Thyroid gland (tissue), 4 donors: ENCODE data around the gene CCDC188. TPM values are rescaled to one million over a fixed set of nuclear protein-coding genes. Genes with fewer than 3 reads are reported as not detected.

ENCODE experiments used
- DNase-seq, 2 donors: peaks; one replicate each; pipeline ENCODE4 v3.0.0-alpha.2; 2019
- H3K27ac ChIP-seq, 3 donors: fragments of 200-600 bp; sonication (generic); 1 replicate in 2 of 3; 2 replicates in 1 of 3; pipeline ENCODE4 v1.5.1; 2016 to 2019; ENCODE audit warnings: mild to moderate bottlenecking in 1 of 3, moderate library complexity in 1 of 3
- H3K27me3 ChIP-seq: fragments of 200-600 bp; sonication (generic); one replicate; pipeline ENCODE4 v1.5.1; 2019
- H3K36me3 ChIP-seq, 2 donors: fragments of 200-600 bp; sonication (generic); one replicate each; pipeline ENCODE4 v1.5.1; 2016 to 2019
- H3K4me1 ChIP-seq, 2 donors: fragments of 200-600 bp; sonication (generic); one replicate each; pipeline ENCODE4 v1.5.1; 2017 to 2019
- H3K4me3 ChIP-seq, 3 donors: fragments of 200-600 bp; sonication (generic); replicated peaks in 1 of 3; 1 replicate in 2 of 3; 2 replicates in 1 of 3; pipeline ENCODE4 v1.5.1; 2016; ENCODE audit warnings: mild to moderate bottlenecking in 1 of 3
- H3K9me3 ChIP-seq: fragments of 200-600 bp; sonication (generic); one replicate; pipeline ENCODE4 v1.5.1; 2017
- POLR2A ChIP-seq, 2 donors: fragments of 450-650 bp; IDR thresholded peaks; one replicate each; pipeline ENCODE4 v1.6.1; 2017; ENCODE audit warnings: antibody characterized with exemption in 2 of 2, mild to moderate bottlenecking in 2 of 2, moderate library complexity in 1 of 2
- WGBS, 2 donors: methylation state at CpG; one replicate each; pipeline ENCODE4 v1.1.5; 2017; 5-methylcytosine and 5-hydroxymethylcytosine counted together
- intact Hi-C: fragments of 100-400 bp; cut with DNase I; formaldehyde crosslinking; loops from one replicate; pipeline ENCODE4 v1.15.1; 2023
- total RNA-seq, 4 donors: library from RNA; depleted of rRNA; stranded (reverse); fragments of >200 nt; gene quantifications; one replicate each; pipeline ENCODE4 v1.2.3, GENCODE V29; 2016
- TF ChIP-seq, protein P1 (sequence below), 6 experiments: fragments of 200-600 bp in 3 of 6; fragments of 450-650 bp in 3 of 6; sonication (generic) in 3 of 6; IDR thresholded peaks; one replicate each; pipeline ENCODE4 v1.5.1; 2016 to 2019; ENCODE audit warnings: antibody characterized with exemption in 6 of 6, mild to moderate bottlenecking in 2 of 6, inconsistent platforms in 1 of 6, moderate library complexity in 1 of 6

The CCDC188 gene
- total RNA-seq, 4 donors from 2014 or later: 0.39 to 2.1 TPM; not detected in 2

DNA sequence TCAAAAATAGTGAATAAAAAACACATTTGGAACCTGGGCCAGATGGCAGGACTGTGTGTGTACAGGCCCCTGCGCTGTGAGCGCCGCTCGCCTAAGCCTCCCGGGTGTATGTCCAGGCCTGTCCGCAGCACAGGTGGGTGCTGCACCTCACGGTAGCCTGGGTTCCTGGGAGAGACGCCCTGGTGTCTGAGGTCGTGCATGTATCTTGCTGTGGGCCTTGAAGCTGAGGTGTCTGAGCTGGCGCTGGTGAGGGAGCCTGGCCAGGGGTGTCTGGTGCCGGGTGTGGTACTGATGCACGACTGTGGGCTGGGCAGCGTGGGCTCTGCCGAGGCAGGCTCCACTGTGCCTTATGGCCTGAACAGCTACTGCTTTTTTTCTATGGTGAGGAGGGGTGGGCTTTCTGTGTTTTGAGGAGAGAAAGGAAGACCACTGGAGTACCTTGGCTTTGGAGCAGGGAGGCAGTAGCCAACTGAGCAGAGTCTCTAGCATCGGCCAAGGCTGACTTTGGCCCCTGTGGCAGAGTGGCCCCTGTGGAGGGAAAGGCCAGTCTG is 23.5 kb downstream of the CCDC188 start:
- TF ChIP-seq, protein P1, sequence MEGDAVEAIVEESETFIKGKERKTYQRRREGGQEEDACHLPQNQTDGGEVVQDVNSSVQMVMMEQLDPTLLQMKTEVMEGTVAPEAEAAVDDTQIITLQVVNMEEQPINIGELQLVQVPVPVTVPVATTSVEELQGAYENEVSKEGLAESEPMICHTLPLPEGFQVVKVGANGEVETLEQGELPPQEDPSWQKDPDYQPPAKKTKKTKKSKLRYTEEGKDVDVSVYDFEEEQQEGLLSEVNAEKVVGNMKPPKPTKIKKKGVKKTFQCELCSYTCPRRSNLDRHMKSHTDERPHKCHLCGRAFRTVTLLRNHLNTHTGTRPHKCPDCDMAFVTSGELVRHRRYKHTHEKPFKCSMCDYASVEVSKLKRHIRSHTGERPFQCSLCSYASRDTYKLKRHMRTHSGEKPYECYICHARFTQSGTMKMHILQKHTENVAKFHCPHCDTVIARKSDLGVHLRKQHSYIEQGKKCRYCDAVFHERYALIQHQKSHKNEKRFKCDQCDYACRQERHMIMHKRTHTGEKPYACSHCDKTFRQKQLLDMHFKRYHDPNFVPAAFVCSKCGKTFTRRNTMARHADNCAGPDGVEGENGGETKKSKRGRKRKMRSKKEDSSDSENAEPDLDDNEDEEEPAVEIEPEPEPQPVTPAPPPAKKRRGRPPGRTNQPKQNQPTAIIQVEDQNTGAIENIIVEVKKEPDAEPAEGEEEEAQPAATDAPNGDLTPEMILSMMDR (IDR thresholded peaks at IDR 0.05): no peak
- no peak for TF ChIP-seq POLR2A (IDR thresholded peaks at IDR 0.05)
- Histone ChIP-seq H3K4me3 (no peak overlapping the region), H3K9me3 (no peaks in the 10 kb centered on the region), H3K27me3 (no peaks in the 10 kb centered on the region), H3K27ac (no peak overlapping the region), H3K4me1 (peaks cover 2 to 6% of the 10 kb centered on the region in 2 donors), H3K36me3 (peaks cover 9 to 20% of the 10 kb centered on the region in 2 donors)
- intact Hi-C loops: loop anchor here (10.0 kb wide), 1 partner anchor 153 kb away; no protein-coding TSS in a partner anchor
- no peak for DNase-seq
- WGBS, 2 donors: 91 to 99% methylated on average over 12 to 15 of the region's 15 CpGs

DNA sequence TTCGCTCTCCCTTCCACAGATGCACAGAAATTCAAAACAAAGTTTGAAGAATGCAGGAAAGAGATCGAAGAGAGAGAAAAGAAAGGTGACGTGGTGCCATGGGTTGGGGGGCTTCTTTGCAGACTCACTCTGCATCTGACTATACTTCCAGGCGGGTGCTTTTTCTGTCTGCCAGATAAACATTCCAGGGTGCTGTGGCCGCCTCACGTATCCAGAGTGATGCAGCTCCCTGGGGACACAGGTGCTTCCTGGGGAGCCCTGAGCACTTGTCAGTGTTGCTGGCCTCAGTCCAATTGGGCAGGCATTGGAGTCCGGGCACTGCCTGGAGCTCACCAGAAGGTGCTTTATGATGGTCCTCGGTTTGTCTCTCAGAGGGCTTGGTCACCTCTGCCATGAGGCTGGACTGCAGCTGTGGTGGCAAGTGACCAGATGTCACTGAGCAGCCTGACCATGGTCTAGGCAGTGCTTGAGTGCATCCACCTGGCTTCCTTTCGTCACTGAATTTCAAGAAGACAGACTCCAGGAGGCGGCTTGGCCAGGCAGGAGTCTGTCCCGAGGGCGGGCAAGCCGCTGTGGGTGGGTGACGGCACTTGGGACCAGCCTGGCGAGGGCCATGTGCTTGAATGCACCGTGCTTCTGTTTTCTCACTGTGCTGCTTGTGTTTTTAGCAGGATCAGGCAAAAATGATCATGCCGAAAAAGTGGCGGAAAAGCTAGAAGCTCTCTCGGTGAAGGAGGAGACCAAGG is 24.4 kb downstream of the CCDC188 start:
- Histone ChIP-seq H3K27me3 (no peaks in the 10 kb centered on the region), H3K9me3 (no peaks in the 10 kb centered on the region), H3K36me3 (peaks cover 9 to 25% of the 10 kb centered on the region in 2 donors), H3K4me3 (no peak overlapping the region), H3K27ac (no peak overlapping the region), H3K4me1 (peaks cover 0 to 6% of the 10 kb centered on the region in 2 donors)
- no peak for TF ChIP-seq POLR2A (IDR thresholded peaks at IDR 0.05)
- TF ChIP-seq, protein P1 (IDR thresholded peaks at IDR 0.05): no peak
- intact Hi-C loops: loop anchor here (10.0 kb wide), 1 partner anchor 152 kb away; no protein-coding TSS in a partner anchor
- DNase-seq: no peak
- WGBS, 2 donors: 86 to 90% methylated on average over 14 to 17 of the region's 19 CpGs

DNA sequence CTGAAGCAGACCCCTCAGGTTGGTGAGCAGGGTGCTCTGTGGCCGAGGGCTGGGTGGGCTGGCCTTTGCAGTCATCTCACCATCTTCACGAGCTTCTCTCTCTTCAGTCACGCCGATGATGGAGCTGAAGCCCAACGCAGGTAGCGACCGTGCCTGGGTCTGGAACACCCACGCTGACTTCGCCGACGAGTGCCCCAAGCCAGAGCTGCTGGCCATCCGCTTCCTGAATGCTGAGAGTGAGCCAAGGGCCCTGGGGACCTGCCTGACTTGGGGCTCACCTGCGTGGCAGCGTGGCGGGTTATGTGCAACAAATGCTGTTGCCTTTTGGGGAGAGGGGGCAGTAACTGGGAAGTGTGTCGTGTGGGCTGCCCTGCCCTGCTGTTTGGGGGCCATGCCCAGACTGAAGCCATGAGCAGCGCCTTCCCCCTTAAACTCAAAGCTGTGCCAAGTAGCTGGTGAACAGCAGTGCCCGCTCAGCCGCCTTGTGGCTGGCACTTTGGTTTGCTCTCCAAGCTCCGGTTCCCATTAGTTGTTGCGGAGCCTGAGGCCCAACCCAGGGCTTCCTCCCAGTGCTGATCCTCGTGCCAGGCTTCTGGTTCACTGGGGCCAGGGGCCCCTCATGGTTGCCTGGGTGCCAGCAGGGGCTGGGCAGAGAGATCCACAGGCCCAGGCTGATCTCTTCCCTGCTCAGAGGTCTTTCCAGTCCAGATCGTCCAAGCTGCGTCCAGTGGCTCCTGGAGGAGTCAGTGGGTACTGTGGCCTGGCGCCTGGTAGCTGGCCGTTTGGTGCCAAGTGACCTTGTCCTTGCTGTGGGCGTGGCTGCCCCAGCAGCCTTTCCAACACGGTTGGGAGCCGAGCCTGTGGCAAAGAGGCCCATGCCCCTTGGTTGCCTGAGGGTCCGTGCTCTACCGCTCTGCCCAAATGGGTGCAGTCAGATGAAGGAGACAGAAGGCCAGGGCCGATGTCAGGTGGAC is 25.4 kb downstream of the CCDC188 start:
- DNase-seq: no peak
- WGBS, 2 donors: 94 to 96% methylated on average over 24 to 31 of the region's 32 CpGs
- TF ChIP-seq, protein P1 (IDR thresholded peaks at IDR 0.05): no peak
- no peak for TF ChIP-seq POLR2A (IDR thresholded peaks at IDR 0.05)
- Histone ChIP-seq H3K4me3 (no peak overlapping the region), H3K27ac (no peak overlapping the region), H3K9me3 (no peaks in the 10 kb centered on the region), H3K36me3 (peaks cover 13 to 34% of the 10 kb centered on the region in 2 donors), H3K27me3 (no peaks in the 10 kb centered on the region), H3K4me1 (peaks cover 0 to 2% of the 10 kb centered on the region in 2 donors)
- intact Hi-C loops: loop anchor here (10.0 kb wide), 1 partner anchor 151 kb away; no protein-coding TSS in a partner anchor

DNA sequence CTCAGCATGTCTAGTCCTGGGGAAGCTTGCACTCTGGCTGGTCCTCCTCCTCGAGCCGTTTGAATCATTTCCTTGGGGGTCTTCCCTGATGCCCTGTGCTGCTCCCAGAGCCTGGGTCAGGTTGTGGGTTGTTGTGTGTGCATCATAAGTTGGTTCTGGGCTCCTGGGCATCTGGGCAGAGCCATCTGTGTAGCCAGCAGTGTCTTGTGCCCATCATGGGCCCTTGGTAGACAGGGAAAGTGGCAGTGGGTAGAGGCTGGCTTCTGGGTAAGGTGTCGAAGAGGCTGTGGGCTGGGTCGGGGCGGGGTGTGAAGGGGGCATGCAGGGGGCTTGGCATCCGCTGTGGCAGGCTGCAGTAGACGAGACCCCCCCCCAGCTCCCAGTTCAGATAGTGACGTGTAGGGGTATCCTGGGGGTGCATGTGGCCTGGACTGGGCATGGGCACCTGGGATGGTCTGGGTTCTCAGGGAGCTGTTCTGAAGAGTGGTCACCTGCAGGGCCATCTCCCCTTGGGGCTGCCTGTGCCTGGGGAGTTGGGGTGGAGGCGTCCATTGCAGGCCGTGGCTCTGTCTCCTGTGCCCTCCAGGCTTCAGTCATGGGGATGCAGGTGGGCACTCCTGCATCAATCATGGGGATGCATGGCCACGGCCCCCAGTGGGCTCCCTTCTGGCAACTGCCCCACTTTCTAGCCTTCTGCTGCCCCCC is 26.6 kb downstream of the CCDC188 start:
- no peak for DNase-seq
- Histone ChIP-seq H3K36me3 (peaks cover 17 to 44% of the 10 kb centered on the region in 2 donors), H3K4me3 (no peak overlapping the region), H3K4me1 (no peaks in the 10 kb centered on the region), H3K9me3 (no peaks in the 10 kb centered on the region), H3K27me3 (no peaks in the 10 kb centered on the region), H3K27ac (no peak overlapping the region)
- TF ChIP-seq POLR2A (IDR thresholded peaks at IDR 0.05): no peak
- TF ChIP-seq, protein P1 (IDR thresholded peaks at IDR 0.05): no peak
- intact Hi-C loops: loop anchor here (10.0 kb wide), 1 partner anchor 149 kb away; no protein-coding TSS in a partner anchor
- 92 to 93% methylated on average over 9 of the region's 11 CpGs for WGBS, 2 donors
